Fibroblast of pulmonary artery (primary cell): ENCODE measurements around the gene SPARC.

ENCODE experiments used
- DNase-seq: peaks from one replicate; pipeline ENCODE4 v3.0.0-alpha.2; 2010; ENCODE audit warnings: low read depth
- H3K4me3 ChIP-seq: replicated peaks from 2 replicates; pipeline ENCODE4 v1.5.1; 2011; ENCODE audit warnings: low read depth, mild to moderate bottlenecking, control low read depth, low read length, moderate library complexity
- TF ChIP-seq, protein P1 (sequence below): IDR thresholded peaks from 2 replicates; pipeline ENCODE4 v1.5.1; 2011; ENCODE audit warnings: mild to moderate bottlenecking, control low read depth, low read length, inconsistent platforms; ENCODE audit errors: missing control alignments

The SPARC gene

DNA sequence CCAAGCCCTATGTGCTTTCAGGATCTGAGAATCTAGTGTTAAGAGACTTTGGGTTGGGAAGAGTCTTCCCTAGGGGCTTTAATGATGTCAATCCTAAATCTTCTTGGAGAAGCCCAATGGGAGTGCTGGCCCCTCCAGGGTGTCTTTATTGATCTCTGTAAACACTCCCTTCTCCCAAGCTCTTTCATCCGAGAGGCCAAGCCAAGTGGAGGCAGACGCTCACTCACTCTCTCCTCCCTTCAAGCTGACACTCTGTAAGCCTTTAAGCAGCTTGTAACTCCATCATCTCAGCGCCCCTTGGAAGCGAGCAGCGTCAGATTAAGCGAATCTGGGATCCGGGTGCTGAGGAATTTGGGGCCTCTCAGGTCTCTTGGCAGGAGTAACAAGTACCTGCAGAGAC is 37.7 kb downstream of the SPARC start:
- TF ChIP-seq, protein P1, sequence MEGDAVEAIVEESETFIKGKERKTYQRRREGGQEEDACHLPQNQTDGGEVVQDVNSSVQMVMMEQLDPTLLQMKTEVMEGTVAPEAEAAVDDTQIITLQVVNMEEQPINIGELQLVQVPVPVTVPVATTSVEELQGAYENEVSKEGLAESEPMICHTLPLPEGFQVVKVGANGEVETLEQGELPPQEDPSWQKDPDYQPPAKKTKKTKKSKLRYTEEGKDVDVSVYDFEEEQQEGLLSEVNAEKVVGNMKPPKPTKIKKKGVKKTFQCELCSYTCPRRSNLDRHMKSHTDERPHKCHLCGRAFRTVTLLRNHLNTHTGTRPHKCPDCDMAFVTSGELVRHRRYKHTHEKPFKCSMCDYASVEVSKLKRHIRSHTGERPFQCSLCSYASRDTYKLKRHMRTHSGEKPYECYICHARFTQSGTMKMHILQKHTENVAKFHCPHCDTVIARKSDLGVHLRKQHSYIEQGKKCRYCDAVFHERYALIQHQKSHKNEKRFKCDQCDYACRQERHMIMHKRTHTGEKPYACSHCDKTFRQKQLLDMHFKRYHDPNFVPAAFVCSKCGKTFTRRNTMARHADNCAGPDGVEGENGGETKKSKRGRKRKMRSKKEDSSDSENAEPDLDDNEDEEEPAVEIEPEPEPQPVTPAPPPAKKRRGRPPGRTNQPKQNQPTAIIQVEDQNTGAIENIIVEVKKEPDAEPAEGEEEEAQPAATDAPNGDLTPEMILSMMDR: no peak
- DNase-seq: no peak
- H3K4me3 ChIP-seq: no peak overlapping the region

DNA sequence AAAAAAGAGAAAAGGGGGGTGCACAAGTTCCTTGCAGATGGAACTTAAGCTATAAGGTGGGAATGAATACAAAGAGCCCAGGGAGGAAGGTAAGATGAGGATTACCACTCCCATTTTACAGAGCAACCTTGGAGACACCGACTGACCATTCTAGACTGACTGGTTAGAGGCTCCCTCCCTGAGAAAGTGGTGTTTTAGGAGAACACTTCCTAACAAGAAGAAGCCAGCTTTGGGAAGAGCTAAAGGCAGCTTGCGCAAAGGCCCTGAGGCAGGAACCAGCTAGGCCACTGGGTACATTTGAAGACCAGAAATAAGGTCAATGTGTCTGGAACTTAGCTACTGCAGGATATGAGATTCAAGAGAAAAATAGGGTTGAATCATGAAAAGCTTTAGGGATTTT is 38.6 kb downstream of the SPARC start:
- H3K4me3 ChIP-seq: no peak overlapping the region
- DNase-seq: no peak

DNA sequence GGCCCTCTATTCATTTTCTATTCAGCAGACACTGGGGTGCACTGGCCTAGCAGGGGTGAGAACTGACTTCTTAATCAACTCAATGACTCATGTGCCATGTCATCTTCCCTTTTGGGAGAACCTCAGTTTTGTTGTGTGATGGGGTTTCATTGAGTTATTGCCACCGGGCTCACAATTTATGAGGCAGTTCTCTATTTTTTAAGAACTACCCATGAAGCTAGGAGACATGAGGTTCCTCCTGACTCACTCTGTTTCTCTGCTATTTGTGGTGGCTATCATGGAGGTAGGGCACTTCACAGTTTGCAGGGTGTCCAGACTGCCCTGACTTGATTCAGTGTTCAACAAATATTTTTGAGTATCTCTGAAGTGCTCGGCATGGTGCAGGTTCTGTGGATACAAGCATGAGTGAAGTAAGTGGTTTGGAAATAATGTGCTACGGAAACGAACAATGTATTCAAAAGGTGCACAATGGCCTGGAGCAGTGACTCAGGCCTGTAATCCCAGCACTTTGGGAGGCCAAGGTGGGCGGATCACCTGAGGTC is 39.3 kb downstream of the SPARC start:
- no peak for DNase-seq
- TF ChIP-seq, protein P1: no peak
- no peak overlapping the region for H3K4me3 ChIP-seq

More for the DNA sequence above, 38.6 kb downstream of the SPARC start:
- TF ChIP-seq, protein P1: no peak

DNA sequence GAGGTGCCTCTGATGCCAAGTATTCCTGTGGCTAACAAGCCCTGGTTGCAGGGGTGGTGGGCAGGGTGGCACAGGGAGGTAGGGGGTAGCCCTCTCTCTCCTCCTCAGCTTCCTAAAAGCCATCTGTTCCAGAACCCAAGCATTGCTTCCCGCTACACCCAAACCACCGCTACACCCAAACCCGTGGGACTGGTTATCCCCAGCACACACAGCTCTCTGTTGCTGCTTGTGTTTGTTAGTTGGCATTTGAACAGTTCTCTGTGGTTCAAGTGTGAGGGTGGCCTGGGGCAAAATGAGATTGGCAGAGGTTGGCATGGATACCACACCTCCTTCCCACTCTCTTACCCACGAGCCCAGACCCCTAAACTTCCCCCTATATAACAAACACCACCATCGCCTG is 40.4 kb downstream of the SPARC start:
- no peak overlapping the region for H3K4me3 ChIP-seq
- DNase-seq: no peak
- TF ChIP-seq, protein P1: no peak

DNA sequence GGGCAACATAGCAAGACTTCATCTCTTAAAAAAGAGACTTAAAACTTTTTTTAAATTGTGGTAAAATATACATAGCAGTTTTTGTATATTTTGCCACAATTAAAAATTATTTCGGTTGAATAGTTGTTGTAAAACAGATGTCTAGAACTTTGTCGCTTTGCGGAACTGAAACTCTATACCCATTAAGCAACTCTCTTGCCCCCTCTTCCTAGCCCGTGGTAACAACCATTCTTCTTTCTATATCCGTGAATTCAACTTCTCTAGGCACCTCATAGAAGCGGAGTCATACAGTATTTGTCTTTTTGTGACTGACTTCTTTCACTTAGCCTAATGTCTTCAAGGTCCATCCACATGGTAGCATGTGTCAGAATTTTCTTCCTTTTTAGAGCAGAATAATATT is 43.3 kb downstream of the SPARC start:
- DNase-seq: no peak
- H3K4me3 ChIP-seq: no peak overlapping the region
- TF ChIP-seq, protein P1: no peak

GRCh38 chr5:151642472-151643140 is 44.1 kb downstream of the SPARC start:
- DNase-seq: no peak
- TF ChIP-seq, protein P1: no peak
- H3K4me3 ChIP-seq: no peak overlapping the region

DNA sequence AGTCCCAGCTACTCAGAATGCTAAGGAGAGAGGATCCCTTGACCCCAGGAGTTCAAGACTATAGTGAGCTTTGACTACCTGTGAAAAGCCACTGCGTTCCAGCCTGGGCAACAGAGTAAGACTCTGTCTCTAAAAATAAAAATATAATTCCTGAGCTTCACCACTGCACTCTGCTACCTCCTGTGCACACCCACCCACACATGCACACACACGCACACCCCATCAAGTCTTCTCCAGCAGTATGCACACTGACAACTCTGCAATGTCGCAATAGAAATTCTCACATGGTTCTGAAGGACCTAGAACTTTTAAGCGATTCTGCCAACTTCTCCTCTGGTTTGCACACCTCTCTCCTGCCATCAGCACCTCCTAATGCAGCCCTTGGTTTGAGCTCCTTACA is 48.1 kb downstream of the SPARC start:
- TF ChIP-seq, protein P1: no peak
- H3K4me3 ChIP-seq: no peak overlapping the region
- DNase-seq: no peak
